Mucosa of rectum (tissue), 2 donors: ENCODE results near the gene CDH1.
"Not testable (repeated sequence)": the region's sequence is repeated elsewhere in the genome, so short reads cannot be mapped to it uniquely, and the experiment has no call there.

Experiments
- H3K27ac ChIP-seq, 2 donors: one replicate each; pipeline ENCODE4 v1.7.0; 2013; ENCODE audit warnings: inconsistent platforms in 2 of 2, low read depth in 2 of 2, low read length in 2 of 2
- H3K27me3 ChIP-seq, 2 donors: one replicate each; pipeline ENCODE4 v1.7.0; 2013; ENCODE audit warnings: low read length in 2 of 2; ENCODE audit not compliant: control insufficient read depth in 2 of 2, insufficient read depth in 2 of 2
- H3K36me3 ChIP-seq, 2 donors: one replicate each; pipeline ENCODE4 v1.7.0; 2013; ENCODE audit warnings: low read length in 2 of 2; ENCODE audit not compliant: control insufficient read depth in 2 of 2, insufficient read depth in 2 of 2
- H3K4me1 ChIP-seq, 2 donors: one replicate each; pipeline ENCODE4 v1.7.0; 2013; ENCODE audit warnings: low read length in 2 of 2, mild to moderate bottlenecking in 1 of 2; ENCODE audit not compliant: control insufficient read depth in 2 of 2, insufficient read depth in 2 of 2
- H3K4me3 ChIP-seq, 2 donors: one replicate each; pipeline ENCODE4 v1.7.0; 2013; ENCODE audit warnings: low read length in 2 of 2
- H3K9ac ChIP-seq, 2 donors: one replicate each; pipeline ENCODE4 v1.7.0; 2013; ENCODE audit warnings: low read length in 2 of 2, low read depth in 1 of 2, mild to moderate bottlenecking in 1 of 2
- H3K9me3 ChIP-seq, 2 donors: one replicate each; pipeline ENCODE4 v1.7.0; 2013; ENCODE audit warnings: low read length in 2 of 2; ENCODE audit not compliant: control insufficient read depth in 2 of 2
- donor health status: healthy.
- donor health status: Normal muscosa, but diverticular disease.

Gene CDH1

DNA sequence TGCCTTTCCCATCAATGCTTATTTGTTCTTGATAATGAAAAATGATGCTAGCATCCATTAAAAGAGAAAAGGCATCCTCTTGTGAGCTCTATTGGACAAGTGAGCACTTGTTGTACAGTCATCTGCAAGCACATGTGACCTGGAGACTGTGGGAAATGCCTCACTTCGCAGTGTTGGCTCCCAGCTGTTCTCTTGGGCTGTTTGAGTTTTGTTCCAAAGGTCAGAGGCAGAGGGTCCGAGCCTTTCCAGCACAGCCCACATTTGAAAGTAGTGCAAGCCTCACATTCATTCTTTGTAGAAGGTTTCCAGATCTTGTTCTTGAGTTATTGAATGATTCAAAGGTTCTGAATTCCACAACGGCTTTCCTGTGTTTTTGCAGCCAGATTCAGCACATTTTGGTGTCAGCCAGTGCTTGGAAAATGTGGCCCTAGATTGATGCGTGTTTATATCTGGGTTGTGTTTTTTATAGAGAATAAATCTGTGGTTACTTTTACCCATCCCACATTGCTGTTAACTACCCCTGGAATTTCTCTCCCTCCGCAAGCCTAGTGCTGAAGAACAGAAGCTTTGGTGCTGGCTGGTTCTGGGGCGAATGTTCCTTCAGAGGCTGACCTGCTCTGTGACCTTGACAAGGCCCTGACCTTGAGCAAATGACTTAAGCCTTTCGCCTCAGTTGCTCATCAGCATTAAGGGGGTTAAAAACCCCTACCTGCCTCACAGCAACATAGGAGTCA lies 49.8 kb downstream of the CDH1 start:
- H3K36me3 ChIP-seq, result peaks cover 3 to 9% of the 10 kb centered on the region in 2 donors
- no peak overlapping the region for H3K9ac ChIP-seq
- H3K4me3 ChIP-seq, result no peak overlapping the region
- no peaks in the 10 kb centered on the region for H3K27me3 ChIP-seq
- H3K4me1 ChIP-seq, result peaks cover 8 to 10% of the 10 kb centered on the region in 2 donors
- H3K9me3 ChIP-seq, result no peaks in the 10 kb centered on the region
- H3K27ac ChIP-seq, result no peak overlapping the region

GRCh38 chr16:68787419-68787807 lies 50.3 kb downstream of the CDH1 start:
- H3K4me3 ChIP-seq, H3K9me3 ChIP-seq, H3K9ac ChIP-seq, H3K36me3 ChIP-seq, H3K27ac ChIP-seq, H3K27me3 ChIP-seq: not testable (repeated sequence)
- peaks cover 8 to 12% of the 10 kb centered on the region in 2 donors for H3K4me1 ChIP-seq

GRCh38 chr16:68790130-68790761 lies 53.2 kb downstream of the CDH1 start:
- Histone ChIP-seq H3K9ac (no peak overlapping the region), H3K4me1 (peaks cover 14 to 23% of the 10 kb centered on the region in 2 donors), H3K27ac (peak overlapping the region in 1 of 2 donors; percentile 32), H3K27me3 (no peaks in the 10 kb centered on the region), H3K4me3 (no peak overlapping the region), H3K36me3 (peaks cover 3 to 8% of the 10 kb centered on the region in 2 donors), H3K9me3 (no peaks in the 10 kb centered on the region)

DNA sequence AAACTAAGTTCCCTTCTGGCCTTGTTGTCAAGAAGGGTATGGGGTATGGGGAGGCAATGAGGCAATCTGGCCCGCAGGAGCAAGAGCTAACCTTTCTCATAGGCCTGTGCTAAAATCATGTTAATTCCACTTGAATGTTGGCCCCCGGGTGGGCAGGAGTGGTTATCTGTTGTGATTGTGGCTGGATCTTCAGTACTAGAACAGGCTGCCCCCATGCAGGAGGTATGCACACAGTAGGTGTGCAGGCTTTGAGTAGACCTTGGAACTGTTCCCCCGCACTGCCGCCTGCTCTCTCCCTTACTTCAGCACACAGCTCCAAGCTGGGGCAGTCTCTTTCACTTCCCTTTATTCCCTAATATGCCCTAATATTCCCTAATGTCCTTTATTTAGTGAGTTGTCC lies 53.9 kb downstream of the CDH1 start:
- Histone ChIP-seq H3K4me1 (peaks cover 14 to 23% of the 10 kb centered on the region in 2 donors), H3K4me3 (no peak overlapping the region), H3K36me3 (peaks cover 3 to 8% of the 10 kb centered on the region in 2 donors), H3K9ac (no peak overlapping the region), H3K27me3 (no peaks in the 10 kb centered on the region), H3K27ac (peak overlapping the region in 1 of 2 donors; percentile 32), H3K9me3 (no peaks in the 10 kb centered on the region)

- H3K9me3 ChIP-seq, result no peaks in the 10 kb centered on the region
- H3K4me1 ChIP-seq, result peaks cover 14 to 23% of the 10 kb centered on the region in 2 donors
- H3K27me3 ChIP-seq, result no peaks in the 10 kb centered on the region
- H3K9ac ChIP-seq, result no peak overlapping the region
- H3K4me3 ChIP-seq, result peak overlapping the region in 1 of 2 donors; percentile 1
- H3K36me3 ChIP-seq, result peaks cover 3 to 10% of the 10 kb centered on the region in 2 donors
- peak overlapping the region; percentile 72 to 83 for H3K27ac ChIP-seq
Observed at GRCh38 chr16:68792465-68793324, 55.6 kb downstream of the CDH1 start.

- Histone ChIP-seq H3K4me3 (no peak overlapping the region), H3K27ac (peak overlapping the region; percentile 72 to 83), H3K9me3 (no peaks in the 10 kb centered on the region), H3K4me1 (peaks cover 14 to 23% of the 10 kb centered on the region in 2 donors), H3K36me3 (peaks cover 0 to 10% of the 10 kb centered on the region in 2 donors), H3K9ac (no peak overlapping the region), H3K27me3 (no peaks in the 10 kb centered on the region)
Observed at GRCh38 chr16:68793401-68793857, 56.3 kb downstream of the CDH1 start.

- Histone ChIP-seq H3K4me1 (peaks cover 0 to 1% of the 10 kb centered on the region in 2 donors), H3K9ac (no peak overlapping the region), H3K27me3 (no peaks in the 10 kb centered on the region), H3K36me3 (peaks cover 16% of the 10 kb centered on the region in 2 donors), H3K9me3 (no peaks in the 10 kb centered on the region), H3K4me3 (no peak overlapping the region), H3K27ac (no peak overlapping the region)
Observed at GRCh38 chr16:68798398-68798797, 61.3 kb downstream of the CDH1 start.

DNA sequence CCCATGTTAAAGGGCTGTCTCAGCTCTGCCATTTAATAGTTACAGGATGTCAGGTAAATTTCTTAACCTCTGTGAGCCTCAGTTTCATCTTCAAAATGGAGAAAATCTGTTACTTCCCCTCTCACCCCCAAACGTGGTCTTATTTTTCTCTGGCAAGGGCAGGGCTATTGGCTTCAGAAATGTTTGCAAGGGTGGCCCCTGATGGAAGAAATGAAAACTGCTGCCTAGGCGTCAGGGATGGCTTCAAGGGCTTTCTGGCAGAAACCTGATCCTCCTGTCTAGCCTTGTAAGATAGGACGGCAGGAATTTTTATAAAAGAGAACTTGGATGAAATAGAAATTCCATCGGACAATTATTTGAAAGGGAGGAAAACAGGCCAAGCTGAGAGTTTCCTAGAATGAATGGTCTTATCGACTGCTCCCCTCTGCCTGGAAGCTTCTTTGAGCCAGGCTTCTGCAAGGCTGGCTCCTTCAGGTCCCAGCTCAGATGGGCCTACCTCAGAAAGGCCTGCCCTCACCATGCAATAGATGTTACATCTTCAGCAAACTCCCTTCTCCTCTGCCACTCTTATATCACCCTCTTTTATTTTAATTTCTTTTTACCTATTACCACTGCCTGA lies 63.3 kb downstream of the CDH1 start:
- H3K4me1 ChIP-seq, result no peaks in the 10 kb centered on the region
- H3K9ac ChIP-seq, result no peak overlapping the region
- no peaks in the 10 kb centered on the region for H3K9me3 ChIP-seq
- no peak overlapping the region for H3K27ac ChIP-seq
- H3K27me3 ChIP-seq, result no peaks in the 10 kb centered on the region
- peaks cover 13 to 16% of the 10 kb centered on the region in 2 donors for H3K36me3 ChIP-seq
- H3K4me3 ChIP-seq, result no peak overlapping the region

DNA sequence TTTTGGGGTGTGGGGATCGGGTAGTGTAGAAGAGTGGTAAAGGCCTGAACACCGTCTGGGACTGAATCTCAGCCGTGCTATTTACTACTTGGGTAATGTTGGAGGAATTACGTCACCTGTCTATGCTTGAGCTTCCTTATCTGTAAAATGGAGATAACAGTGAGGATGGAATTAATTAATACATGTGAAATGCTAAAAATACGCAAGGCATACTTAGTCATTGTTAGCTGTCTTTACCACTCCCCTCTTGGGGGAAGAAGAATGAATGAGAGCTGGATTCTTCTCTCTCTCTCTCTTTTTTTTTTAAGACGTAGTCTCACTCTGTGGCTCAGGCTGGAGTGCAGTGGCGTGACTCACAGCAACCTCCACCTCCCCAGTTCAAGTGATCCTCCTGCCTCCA lies 65.1 kb downstream of the CDH1 start:
- no peaks in the 10 kb centered on the region for H3K27me3 ChIP-seq
- no peak overlapping the region for H3K9ac ChIP-seq
- H3K4me1 ChIP-seq, result no peaks in the 10 kb centered on the region
- H3K4me3 ChIP-seq, result no peak overlapping the region
- H3K36me3 ChIP-seq, result peaks cover 16% of the 10 kb centered on the region in 2 donors
- H3K27ac ChIP-seq, result no peak overlapping the region
- no peaks in the 10 kb centered on the region for H3K9me3 ChIP-seq
